ENCODE measurements around the gene GXYLT1.
"Not testable (repeated sequence)": the region's sequence is repeated elsewhere in the genome, so short reads cannot be mapped to it uniquely, and the experiment has no call there.

Gene GXYLT1

DNA sequence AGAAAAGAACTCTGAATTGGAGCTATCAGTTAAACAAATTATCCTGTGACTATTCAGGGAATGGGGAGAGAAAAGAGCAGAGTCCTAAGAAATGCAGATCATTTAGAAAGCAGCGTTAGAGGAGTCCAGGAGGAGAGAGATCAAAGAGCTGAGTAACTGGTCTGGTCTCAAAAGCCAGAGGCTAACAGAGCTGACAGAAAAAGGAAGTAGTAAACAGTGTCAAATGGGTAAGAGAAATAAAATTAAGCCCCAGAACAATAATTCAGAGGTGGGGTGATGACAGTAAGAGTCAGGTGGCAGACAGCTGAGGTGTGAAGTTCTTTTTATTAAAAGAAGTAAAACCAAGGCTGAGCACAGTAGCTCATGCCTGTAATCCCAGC, 19.3 kb downstream of the GXYLT1 start:
- DNase-seq (ENCODE audit: low read depth) = no peak
- no peak overlapping the region for H3K4me3 ChIP-seq (ENCODE audit: low read depth, low read length)
- TF ChIP-seq, protein P1, sequence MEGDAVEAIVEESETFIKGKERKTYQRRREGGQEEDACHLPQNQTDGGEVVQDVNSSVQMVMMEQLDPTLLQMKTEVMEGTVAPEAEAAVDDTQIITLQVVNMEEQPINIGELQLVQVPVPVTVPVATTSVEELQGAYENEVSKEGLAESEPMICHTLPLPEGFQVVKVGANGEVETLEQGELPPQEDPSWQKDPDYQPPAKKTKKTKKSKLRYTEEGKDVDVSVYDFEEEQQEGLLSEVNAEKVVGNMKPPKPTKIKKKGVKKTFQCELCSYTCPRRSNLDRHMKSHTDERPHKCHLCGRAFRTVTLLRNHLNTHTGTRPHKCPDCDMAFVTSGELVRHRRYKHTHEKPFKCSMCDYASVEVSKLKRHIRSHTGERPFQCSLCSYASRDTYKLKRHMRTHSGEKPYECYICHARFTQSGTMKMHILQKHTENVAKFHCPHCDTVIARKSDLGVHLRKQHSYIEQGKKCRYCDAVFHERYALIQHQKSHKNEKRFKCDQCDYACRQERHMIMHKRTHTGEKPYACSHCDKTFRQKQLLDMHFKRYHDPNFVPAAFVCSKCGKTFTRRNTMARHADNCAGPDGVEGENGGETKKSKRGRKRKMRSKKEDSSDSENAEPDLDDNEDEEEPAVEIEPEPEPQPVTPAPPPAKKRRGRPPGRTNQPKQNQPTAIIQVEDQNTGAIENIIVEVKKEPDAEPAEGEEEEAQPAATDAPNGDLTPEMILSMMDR (conservative IDR thresholded peaks at IDR 0.05; ENCODE audit: low read depth, low read length) = no peak

DNA sequence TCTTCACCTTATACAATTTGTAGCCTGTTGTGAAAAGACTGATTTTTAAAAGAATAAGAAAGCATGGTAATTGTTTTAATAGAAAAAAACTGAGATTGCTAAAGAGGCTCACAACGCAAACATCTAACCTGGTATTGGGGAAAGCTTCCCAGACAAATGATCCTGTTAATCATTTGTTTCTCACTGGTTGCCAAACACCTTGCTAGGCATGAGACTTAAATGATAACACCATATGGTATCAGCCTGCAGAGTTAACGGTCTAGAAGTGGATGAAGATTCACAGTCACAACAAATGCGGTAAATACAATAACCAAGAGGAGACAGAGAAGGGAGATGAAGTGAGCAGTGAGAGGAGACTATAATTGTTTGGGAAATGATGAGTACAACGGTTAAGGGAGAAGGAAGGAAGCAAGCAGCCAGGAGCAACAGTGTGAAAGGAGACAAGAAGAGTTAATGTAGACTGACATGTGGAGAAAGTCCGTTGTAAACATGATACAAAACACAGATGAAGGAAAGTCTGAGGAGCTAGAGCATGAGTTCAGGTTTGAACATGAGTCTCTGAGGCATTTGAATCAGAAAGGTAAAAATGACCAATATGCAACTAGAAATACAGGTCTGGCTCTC, 19.8 kb downstream of the GXYLT1 start:
- no peak for DNase-seq (ENCODE audit: low read depth)
- no peak overlapping the region for H3K4me3 ChIP-seq (ENCODE audit: low read depth, low read length)
- TF ChIP-seq, protein P1 (conservative IDR thresholded peaks at IDR 0.05; ENCODE audit: low read depth, low read length) = no peak

DNA sequence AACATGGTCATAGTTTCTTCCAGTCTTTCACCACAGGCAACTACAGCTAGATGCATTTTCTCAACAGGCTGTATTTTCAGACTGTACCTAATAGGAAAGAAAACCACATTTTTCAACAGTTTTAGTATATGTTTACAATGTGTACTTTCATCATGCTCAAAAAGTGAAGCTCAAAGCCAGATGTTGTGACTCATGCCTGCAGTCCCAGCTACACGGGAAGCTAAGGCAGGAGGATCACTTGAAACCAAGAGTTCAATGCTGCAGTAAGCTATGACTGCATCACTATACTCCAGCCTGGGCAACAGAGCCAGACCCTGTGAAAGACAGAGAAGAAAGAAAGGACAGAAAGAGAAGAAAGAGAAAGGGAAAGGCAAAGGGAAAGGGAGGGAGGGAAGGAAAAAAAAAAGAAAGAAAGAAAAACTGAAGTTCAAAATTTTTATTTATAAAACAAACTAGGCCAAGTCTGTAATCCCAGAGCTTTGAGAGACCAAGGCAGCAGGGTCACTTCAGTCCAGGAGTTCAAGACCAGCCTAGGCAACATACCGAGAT, 25.5 kb downstream of the GXYLT1 start:
- TF ChIP-seq, protein P1 (conservative IDR thresholded peaks at IDR 0.05; ENCODE audit: low read depth, low read length) = no peak
- DNase-seq (ENCODE audit: low read depth) = peak; percentile 92
- no peak overlapping the region for H3K4me3 ChIP-seq (ENCODE audit: low read depth, low read length)

DNA sequence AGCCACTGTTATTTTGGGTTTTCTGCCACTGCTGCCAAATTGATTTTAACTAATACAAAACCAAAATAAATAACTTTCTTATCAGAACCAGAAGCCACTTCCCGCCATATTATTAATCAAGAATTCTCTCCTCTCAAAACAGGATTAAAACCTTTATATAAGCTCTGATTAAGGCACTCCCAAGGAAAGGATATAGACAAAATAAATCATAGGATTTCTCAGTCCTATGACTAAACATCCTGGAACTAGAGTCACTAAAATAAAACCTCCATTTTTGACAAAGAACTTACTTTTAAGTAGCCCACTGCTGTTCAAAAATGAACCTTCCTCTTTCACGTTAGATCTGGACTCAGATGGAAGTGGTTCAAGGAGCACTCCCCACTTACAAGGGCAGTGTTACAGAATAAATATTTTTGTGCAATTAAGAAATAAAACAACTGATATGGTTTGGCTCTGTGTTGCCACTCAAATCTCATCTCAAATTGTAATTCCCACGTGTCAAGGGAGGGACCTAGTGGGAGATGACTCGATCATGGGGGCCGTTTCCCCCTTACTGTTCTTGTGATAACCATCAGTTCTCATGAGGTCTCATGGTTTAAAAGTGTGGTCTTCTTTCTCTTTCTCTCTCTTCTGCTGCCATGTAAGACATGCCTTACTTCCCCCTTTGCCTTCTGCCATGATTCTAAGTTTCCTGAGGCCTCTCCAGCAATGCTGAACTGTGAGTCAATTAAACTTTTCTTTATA, 26.4 kb downstream of the GXYLT1 start:
- no peak overlapping the region for H3K4me3 ChIP-seq (ENCODE audit: low read depth, low read length)
- TF ChIP-seq, protein P1 (conservative IDR thresholded peaks at IDR 0.05; ENCODE audit: low read depth, low read length) = no peak
- DNase-seq (ENCODE audit: low read depth) = no peak

DNA sequence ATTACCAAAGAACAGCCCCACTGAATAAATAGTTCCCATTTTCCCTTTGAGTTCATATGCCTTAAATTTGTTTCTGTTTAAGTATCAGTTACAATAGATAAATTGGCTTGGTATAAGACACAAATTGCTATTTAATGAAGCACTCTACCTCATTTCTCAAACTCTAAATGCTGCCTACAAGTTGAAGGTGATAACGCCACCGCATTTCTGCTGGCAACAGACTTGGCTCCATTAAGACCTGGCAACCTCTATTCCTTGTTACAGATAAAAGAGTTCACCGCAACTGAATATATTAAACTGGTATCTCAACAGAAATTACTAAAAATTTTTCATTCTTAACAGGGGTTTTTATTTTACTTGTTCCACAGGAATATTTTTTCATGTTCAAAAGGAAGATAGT, 35.6 kb downstream of the GXYLT1 start:
- no peak overlapping the region for H3K4me3 ChIP-seq (ENCODE audit: low read depth, low read length)
- no peak for DNase-seq (ENCODE audit: low read depth)
- TF ChIP-seq, protein P1 (conservative IDR thresholded peaks at IDR 0.05; ENCODE audit: low read depth, low read length) = no peak

DNA sequence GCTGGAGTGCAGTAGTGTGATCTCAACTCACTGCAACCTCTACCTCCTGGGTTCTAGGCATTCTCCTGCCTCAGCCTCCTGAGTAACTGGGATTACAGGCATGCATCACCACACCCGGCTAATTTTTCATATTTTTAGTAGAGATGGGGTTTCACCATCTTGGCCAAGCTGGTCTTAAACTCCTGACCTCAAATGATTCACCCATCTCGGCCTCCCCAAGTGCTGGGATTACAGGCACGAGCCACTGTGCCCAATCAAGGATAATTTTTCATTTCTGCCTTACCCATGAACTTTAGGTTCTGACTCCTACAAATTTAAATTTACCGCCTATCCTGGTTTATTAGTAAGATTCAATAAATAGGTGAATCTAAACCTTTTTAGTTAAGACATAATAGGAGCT, 37.9 kb downstream of the GXYLT1 start:
- H3K4me3 ChIP-seq (ENCODE audit: low read depth, low read length); DNase-seq (ENCODE audit: low read depth): not testable (repeated sequence)

DNA sequence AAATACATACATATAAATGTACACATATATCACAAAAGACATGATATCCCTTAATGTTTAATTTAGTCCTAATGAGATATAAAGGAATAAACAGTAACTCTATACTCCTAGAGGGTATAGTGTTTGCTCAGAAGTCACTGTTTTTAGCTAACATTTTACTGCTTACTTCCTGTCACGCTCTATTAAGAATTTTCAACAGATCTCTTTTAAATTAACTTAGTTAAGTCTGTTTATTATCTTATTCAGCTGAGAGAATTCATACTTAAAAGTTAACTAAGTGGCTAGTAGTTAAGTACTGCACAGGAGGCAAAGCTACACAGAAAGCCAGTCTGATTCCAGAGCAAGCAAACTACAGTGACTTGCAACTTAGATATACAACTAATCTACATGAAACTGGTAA, 39.9 kb downstream of the GXYLT1 start:
- TF ChIP-seq, protein P1 (conservative IDR thresholded peaks at IDR 0.05; ENCODE audit: low read depth, low read length) = no peak
- no peak overlapping the region for H3K4me3 ChIP-seq (ENCODE audit: low read depth, low read length)
- DNase-seq (ENCODE audit: low read depth) = no peak

Data from choroid plexus epithelial cell (primary cell).